CD4-positive, alpha-beta T cell treated with Interleukin-21 for 1 hour (primary cell): ENCODE data around the gene TSEN2.

Experiments used
- DNase-seq: peaks from one replicate; pipeline ENCODE4 v3.0.0-alpha.2; 2020

TSEN2 gene

GRCh38 chr3:12557473-12558100 is 73.3 kb downstream of the TSEN2 start:
- DNase-seq, result no peak

GRCh38 chr3:12558706-12559105 is 74.4 kb downstream of the TSEN2 start:
- DNase-seq, result no peak

GRCh38 chr3:12559520-12559919 is 75.2 kb downstream of the TSEN2 start:
- DNase-seq, result no peak

GRCh38 chr3:12560505-12561190 is 76.4 kb downstream of the TSEN2 start:
- no peak for DNase-seq

- DNase-seq, result no peak
These were observed 77.1 kb downstream of the TSEN2 start for GRCh38 chr3:12561397-12561796.

- DNase-seq, result no peak
These were observed 78.2 kb downstream of the TSEN2 start for GRCh38 chr3:12562451-12562850.

GRCh38 chr3:12566976-12567375 is 82.7 kb downstream of the TSEN2 start:
- DNase-seq, result no peak

GRCh38 chr3:12568747-12569146 is 84.5 kb downstream of the TSEN2 start:
- DNase-seq, result no peak

- DNase-seq, result no peak
These were observed 85.6 kb downstream of the TSEN2 start for GRCh38 chr3:12569836-12570235.

GRCh38 chr3:12571986-12572385 is 87.7 kb downstream of the TSEN2 start:
- DNase-seq, result no peak

- no peak for DNase-seq
These were observed 89.9 kb downstream of the TSEN2 start for GRCh38 chr3:12574131-12574530.

GRCh38 chr3:12574661-12575060 is 90.4 kb downstream of the TSEN2 start:
- no peak for DNase-seq

GRCh38 chr3:12577379-12577778 is 93.1 kb downstream of the TSEN2 start:
- no peak for DNase-seq

- DNase-seq, result no peak
These were observed 94.5 kb downstream of the TSEN2 start for GRCh38 chr3:12578742-12579141.

GRCh38 chr3:12579456-12579855 is 95.2 kb downstream of the TSEN2 start:
- no peak for DNase-seq

GRCh38 chr3:12579905-12580304 is 95.6 kb downstream of the TSEN2 start:
- no peak for DNase-seq

GRCh38 chr3:12582730-12583129 is 98.5 kb downstream of the TSEN2 start:
- DNase-seq, result no peak
